HepG2 (cell line): ENCODE data around the gene OXLD1. TPM values are rescaled to one million over a fixed set of nuclear protein-coding genes. Genes with fewer than 3 reads are reported as not detected.
A peak's percentile ranks its signal among the peaks of the same experiment; 100 is the strongest.

Experiments
- ARNT ChIP-seq: fragments of 450-650 bp; IDR thresholded peaks from 2 replicates; pipeline ENCODE4 v1.6.1; 2017
- FOXO4 ChIP-seq: sonication (generic); formaldehyde crosslinking; conservative IDR thresholded peaks from 2 replicates; pipeline ENCODE4 v1.8.1; 2023; ENCODE audit warnings: missing genetic modification reagents
- GATAD2A ChIP-seq: IDR thresholded peaks from 2 replicates; pipeline ENCODE4 v1.6.1; 2016
- HCFC1 ChIP-seq: fragments of 150-350 bp; IDR thresholded peaks from 2 replicates; pipeline ENCODE4 v1.6.1; 2014; ENCODE audit warnings: low read depth, low read length
- IRF1 ChIP-seq: sonication (generic); formaldehyde crosslinking; IDR thresholded peaks from 2 replicates; pipeline ENCODE4 v1.4.0; 2020; ENCODE audit warnings: low read depth, mild to moderate bottlenecking, missing genetic modification reagents
- MIER2 ChIP-seq: IDR thresholded peaks from 2 replicates; pipeline ENCODE4 v1.6.1; 2016; ENCODE audit warnings: missing biosample characterization, missing genetic modification reagents
- PLRG1 ChIP-seq: fragments of 450-650 bp; conservative IDR thresholded peaks from 2 replicates; pipeline ENCODE4 v1.6.1; 2016
- PRDM10 ChIP-seq: sonication (generic); formaldehyde crosslinking; IDR thresholded peaks from 2 replicates; pipeline ENCODE4 v1.4.0; 2020; ENCODE audit warnings: low read depth, missing genetic modification reagents
- SP1 ChIP-seq, 2 experiments: fragments of 450-650 bp in 1 of 2; sonication (generic) in 1 of 2; formaldehyde crosslinking in 1 of 2; IDR thresholded peaks; 2 replicates each; pipeline versions ENCODE4 v1.4.0 to v1.6.1; 2016 to 2020; ENCODE audit warnings: missing genetic modification reagents in 1 of 2
- TEAD2 ChIP-seq: sonication (generic); formaldehyde crosslinking; IDR thresholded peaks from 2 replicates; pipeline ENCODE4 v1.9.0; 2021; ENCODE audit warnings: missing genetic modification reagents
- ZIK1 ChIP-seq: sonication (generic); formaldehyde crosslinking; IDR thresholded peaks from 2 replicates; pipeline ENCODE4 v1.5.0; 2020; ENCODE audit warnings: mild to moderate bottlenecking, low read depth, missing genetic modification reagents, borderline replicate concordance
- ZMYM4 ChIP-seq: sonication (generic); formaldehyde crosslinking; IDR thresholded peaks from 2 replicates; pipeline ENCODE4 v1.8.1; 2023; ENCODE audit warnings: mild to moderate bottlenecking, missing genetic modification reagents
- ZNF512 ChIP-seq: sonication (generic); formaldehyde crosslinking; IDR thresholded peaks from 2 replicates; pipeline ENCODE4 v1.4.0; 2020; ENCODE audit warnings: mild to moderate bottlenecking, missing genetic modification reagents
- ZNF749 ChIP-seq: sonication (generic); formaldehyde crosslinking; IDR thresholded peaks from 2 replicates; pipeline ENCODE4 v1.8.0; 2022; ENCODE audit warnings: mild to moderate bottlenecking, missing genetic modification reagents, moderate library complexity, borderline replicate concordance
- ZNF883 ChIP-seq: sonication (generic); formaldehyde crosslinking; IDR thresholded peaks from 2 replicates; pipeline ENCODE4 v1.5.1; 2020; ENCODE audit warnings: mild to moderate bottlenecking, missing genetic modification reagents; ENCODE audit errors: not compliant biosample characterization
- ZXDC ChIP-seq: sonication (generic); formaldehyde crosslinking; IDR thresholded peaks from 2 replicates; pipeline ENCODE4 v1.5.0; 2020; ENCODE audit warnings: mild to moderate bottlenecking, missing genetic modification reagents
- polyA plus RNA-seq, 8 experiments: library from polyadenylated mRNA; depleted of rRNA in 3 of 8; stranded (reverse) in 7 of 8; unstranded in 1 of 8; fragments of >200 nt; fragmentation: Illumina TruSeq in 4 of 8; extraction: Trizol in 4 of 8; gene quantifications; 2 replicates each; pipeline versions ENCODE4 v1.2.1 to v1.2.3, GENCODE V29; 2011 to 2016; ENCODE audit warnings: low read depth in 4 of 8, missing spikeins in 1 of 8, mixed read lengths in 1 of 8; ENCODE audit not compliant: insufficient read depth in 1 of 8
- total RNA-seq, 5 experiments: library from RNA; depleted of rRNA; stranded (reverse); fragments of >200 nt; fragmentation: Illumina TruSeq; extraction: Trizol; gene quantifications; 2 replicates each; pipeline ENCODE4 v1.2.3, GENCODE V29; 2016; ENCODE audit warnings: low read depth in 1 of 5

The OXLD1 gene
- total and polyA plus RNA-seq, 2 of the 13 experiments (the other 11 are each of a cell fraction or from before 2014, with no cell fraction given) = 27.1 to 37.5 TPM

GRCh38 chr17:81683584-81684441 lies 17.4 kb upstream of the OXLD1 start, which contains the start of the genes ARL16 and HGS (continued):
- TF ChIP-seq ZNF512 (no peak), PLRG1 (no peak), MIER2 (CRISPR knock-in tag) (no peak), TEAD2 (no peak), IRF1 (CRISPR knock-in tag) (no peak), ZNF883 (CRISPR knock-in tag) (peak; percentile 63), FOXO4 (CRISPR knock-in tag) (no peak), HCFC1 (peak; percentile 58), ZMYM4 (CRISPR knock-in tag) (peak; percentile 83), SP1 (IDR thresholded peaks at IDR 0.05) (0 out of 2 replicates have a peak, but pooled peaks have one; percentile 38), SP1 (CRISPR knock-in tag; IDR thresholded peaks at IDR 0.05) (peak; percentile 85), ZXDC (no peak), GATAD2A (CRISPR knock-in tag) (peak; percentile 67), ARNT (no peak), ZNF749 (CRISPR knock-in tag) (no peak), PRDM10 (CRISPR knock-in tag) (0 out of 2 replicates have a peak, but pooled peaks have one; percentile 53), ZIK1 (CRISPR knock-in tag) (peak; percentile 58; the same call in 1 of the 2 replicates)
